GM21447 (cell line): Measurements from ENCODE around the gene NPIPB4.
A peak's percentile ranks its signal among the peaks of the same experiment; 100 is the strongest.
"Not testable (repeated sequence)": the region's sequence is repeated elsewhere in the genome, so short reads cannot be mapped to it uniquely, and the experiment has no call there.

Source experiments
- ATAC-seq: cut with Tn5 transposase; IDR thresholded peaks from one replicate; pipeline ENCODE4 v1.9.1; 2021; ENCODE audit not compliant: unreplicated experiment

Gene NPIPB4

GRCh38 chr16:21857656-21858055 is at the start of gene NPIPB4:
TSS of gene NPIPB4 (minus strand) at chr16:21857756. CDS start at chr16:21857378, 378 bp downstream.
- ATAC-seq = not testable (repeated sequence)

- not testable (repeated sequence) for ATAC-seq
These were observed 41.4 kb upstream of the NPIPB4 start for GRCh38 chr16:21898998-21899397.

- not testable (repeated sequence) for ATAC-seq
These were observed 24.4 kb upstream of the NPIPB4 start for GRCh38 chr16:21881988-21882387.

GRCh38 chr16:21837186-21837585 is 20.4 kb downstream of the NPIPB4 start:
- ATAC-seq = not testable (repeated sequence)

- not testable (repeated sequence) for ATAC-seq
These were observed 21.2 kb downstream of the NPIPB4 start for GRCh38 chr16:21836334-21836733.

- not testable (repeated sequence) for ATAC-seq
These were observed 21.8 kb downstream of the NPIPB4 start for GRCh38 chr16:21835747-21836146.

- not testable (repeated sequence) for ATAC-seq
These were observed 23.3 kb downstream of the NPIPB4 start for GRCh38 chr16:21834211-21834610.

- not testable (repeated sequence) for ATAC-seq
These were observed 27.6 kb downstream of the NPIPB4 start for GRCh38 chr16:21829929-21830328.

- ATAC-seq = not testable (repeated sequence)
These were observed 31.4 kb downstream of the NPIPB4 start for GRCh38 chr16:21826067-21826706.

GRCh38 chr16:21825526-21825925 is 32.0 kb downstream of the NPIPB4 start:
- not testable (repeated sequence) for ATAC-seq

GRCh38 chr16:21823258-21823657 is 34.3 kb downstream of the NPIPB4 start:
- ATAC-seq = not testable (repeated sequence)

- ATAC-seq = not testable (repeated sequence)
These were observed 36.6 kb downstream of the NPIPB4 start for GRCh38 chr16:21820908-21821465.

GRCh38 chr16:21820028-21820907 is 37.3 kb downstream of the NPIPB4 start:
- ATAC-seq = peak; percentile 90

- ATAC-seq = not testable (repeated sequence)
These were observed 37.9 kb downstream of the NPIPB4 start for GRCh38 chr16:21819617-21820016.

- not testable (repeated sequence) for ATAC-seq
These were observed 40.5 kb downstream of the NPIPB4 start for GRCh38 chr16:21817012-21817411.

- not testable (repeated sequence) for ATAC-seq
These were observed 41.9 kb downstream of the NPIPB4 start for GRCh38 chr16:21815694-21816093.

GRCh38 chr16:21802375-21802663 is 55.2 kb downstream of the NPIPB4 start:
- not testable (repeated sequence) for ATAC-seq

- ATAC-seq = not testable (repeated sequence)
These were observed 55.8 kb downstream of the NPIPB4 start for GRCh38 chr16:21801538-21802374.

- ATAC-seq = not testable (repeated sequence)
These were observed 59.0 kb downstream of the NPIPB4 start for GRCh38 chr16:21798601-21799000.

- not testable (repeated sequence) for ATAC-seq
These were observed 64.2 kb downstream of the NPIPB4 start for GRCh38 chr16:21793310-21793709.

GRCh38 chr16:21790506-21790905 is 67.0 kb downstream of the NPIPB4 start:
- peak; percentile 80 for ATAC-seq
